ENCODE data around the gene CCDC69.
"Not testable (repeated sequence)": the region's sequence is repeated elsewhere in the genome, so short reads cannot be mapped to it uniquely, and the experiment has no call there.

CCDC69 gene

DNA sequence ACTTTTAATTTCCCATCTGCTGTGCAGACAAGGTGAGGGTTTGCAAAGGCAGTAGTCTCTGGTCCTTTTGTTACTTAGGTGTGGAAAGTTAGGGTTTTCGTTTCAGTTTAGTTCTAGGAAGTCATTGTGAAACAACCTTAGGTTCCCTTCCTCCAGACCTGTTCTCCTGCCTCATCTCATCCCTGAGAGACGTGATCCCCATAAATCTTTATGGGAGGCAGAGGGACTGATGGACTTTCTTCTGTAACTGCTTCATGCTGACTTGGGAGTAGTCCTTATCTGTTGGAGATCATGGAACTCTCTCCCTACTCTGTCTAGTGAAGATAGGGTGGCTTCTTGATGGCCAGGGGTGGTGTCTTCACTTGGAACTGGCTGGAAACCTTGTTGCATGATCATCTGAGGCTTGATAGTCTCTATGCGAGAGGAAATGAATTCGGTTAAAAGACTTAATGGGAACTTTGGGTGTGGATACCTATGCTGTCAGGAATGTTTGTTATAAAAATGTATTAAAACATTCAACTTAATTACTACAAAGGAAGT is 21.9 kb upstream of the CCDC69 start:
- no peak for DNase-seq (ENCODE audit: low read depth in 2 of 2)

DNA sequence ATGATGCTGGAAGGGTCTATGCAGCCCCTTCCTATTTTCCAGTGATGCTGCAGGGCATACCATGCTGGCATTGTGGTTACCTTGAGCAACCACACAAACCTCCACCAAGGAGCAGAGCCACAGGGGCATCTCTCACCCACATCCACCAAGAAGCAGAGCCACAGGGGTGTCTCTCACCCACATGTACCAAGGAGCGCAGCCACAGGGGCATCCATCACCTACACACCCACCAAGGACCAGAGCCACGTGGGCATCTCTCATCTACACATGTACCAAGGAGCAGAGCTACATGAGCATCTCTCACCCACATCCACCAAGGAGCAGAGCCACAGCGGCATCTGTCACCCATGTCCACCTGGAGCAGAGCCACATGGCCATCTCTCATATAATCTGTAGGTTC is 20.3 kb upstream of the CCDC69 start:
- no peak for DNase-seq (ENCODE audit: low read depth in 2 of 2)

DNA sequence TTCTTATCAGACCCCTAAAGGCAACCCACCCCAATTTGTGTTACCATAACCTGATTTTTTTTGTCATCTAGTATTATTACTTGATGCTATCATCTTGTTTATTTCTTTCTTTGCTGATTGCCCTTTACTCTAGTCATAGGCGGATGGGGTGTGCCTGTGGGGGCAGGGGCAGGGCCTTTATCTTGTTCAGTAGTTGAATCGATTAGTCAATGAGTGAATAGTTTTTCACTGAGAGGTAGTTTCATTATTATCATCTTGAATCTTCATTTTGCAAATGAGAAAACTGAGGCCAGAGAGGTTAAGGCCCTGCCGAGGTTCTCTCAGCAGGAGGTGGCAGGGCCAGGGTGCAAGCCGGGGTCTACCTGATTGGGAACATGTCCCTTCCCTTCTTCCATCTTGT is 19.7 kb upstream of the CCDC69 start:
- DNase-seq (ENCODE audit: low read depth in 2 of 2): peak in 1 of 2 donors; percentile 37

DNA sequence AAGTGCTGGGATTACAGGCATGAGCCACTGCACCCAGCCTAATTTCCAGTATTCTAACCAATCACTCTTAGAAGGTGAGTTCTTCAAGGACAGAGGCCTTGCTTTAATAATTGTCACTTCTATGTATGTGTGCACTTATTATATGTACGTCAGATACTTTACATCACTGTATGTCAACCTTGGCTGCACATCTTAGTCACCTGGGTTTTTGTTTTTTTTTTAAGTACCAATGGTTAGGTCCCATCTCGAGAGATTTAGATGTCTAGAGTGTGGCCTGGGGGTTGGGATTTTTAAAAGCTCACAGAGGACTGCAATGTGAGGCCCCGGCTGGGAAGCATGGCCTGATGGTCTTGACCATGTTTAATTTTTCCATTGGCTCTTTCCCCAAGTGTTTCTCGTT is 19.2 kb upstream of the CCDC69 start:
- no peak for DNase-seq (ENCODE audit: low read depth in 2 of 2)

DNA sequence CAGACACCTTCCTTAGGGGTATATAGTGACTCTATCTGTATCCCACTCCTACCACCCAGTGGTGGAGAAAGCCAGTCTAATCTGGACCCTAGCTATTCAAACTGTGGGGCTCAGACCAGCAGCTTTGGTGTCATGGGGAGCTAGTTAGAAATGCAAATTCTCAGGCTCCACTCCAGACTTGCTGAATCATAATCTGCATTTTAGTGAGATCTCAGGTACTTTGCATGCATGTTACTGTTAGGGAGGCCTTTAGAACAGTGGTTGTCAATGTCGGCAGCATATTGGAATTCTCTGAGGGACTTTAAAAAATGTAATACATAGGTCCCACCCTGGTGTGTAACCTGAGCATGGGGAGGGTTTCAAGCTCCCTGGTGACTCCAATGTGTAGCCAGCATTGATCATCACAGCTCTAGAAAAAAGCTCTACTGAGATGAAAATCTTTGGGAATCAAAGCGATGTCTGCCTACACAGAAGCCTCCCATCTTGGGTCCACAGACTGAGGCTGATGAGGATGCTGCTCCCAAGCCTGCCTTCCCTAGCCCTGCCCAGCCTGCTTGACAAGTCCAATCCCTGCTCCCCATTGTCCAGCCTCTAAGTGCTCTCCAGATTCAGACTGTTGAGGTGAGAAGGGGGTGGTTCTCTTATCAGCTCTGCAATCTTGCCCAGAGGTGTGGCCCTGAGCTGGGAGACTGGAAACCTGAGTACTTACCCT is 17.2 kb upstream of the CCDC69 start:
- DNase-seq (ENCODE audit: low read depth in 2 of 2): no peak

DNA sequence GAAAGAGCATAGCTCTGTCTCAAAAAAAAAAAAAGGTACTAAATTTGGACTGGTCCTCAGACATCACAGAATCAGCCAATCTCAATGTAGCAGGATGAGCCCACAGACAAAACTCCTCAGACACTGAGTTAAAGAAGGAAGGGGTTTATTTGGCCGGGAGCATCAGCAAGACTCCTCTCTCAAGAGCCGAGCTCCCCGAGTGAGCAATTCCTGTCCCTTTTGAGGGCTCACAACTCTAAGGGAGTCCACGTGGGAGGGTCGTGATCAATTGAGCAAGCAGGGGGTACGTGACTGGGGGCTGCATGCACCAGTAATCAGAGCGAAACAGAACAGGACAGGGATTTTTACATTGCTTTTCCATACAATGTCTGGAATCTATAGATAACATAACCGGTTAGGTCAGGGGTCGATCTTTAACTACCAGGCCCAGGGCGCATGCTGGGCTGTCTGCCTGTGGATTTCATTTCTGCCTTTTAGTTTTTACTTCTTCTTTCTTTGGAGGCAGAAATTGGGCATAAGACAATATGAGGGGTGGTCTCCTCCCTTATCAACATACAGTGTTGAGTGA is 16.5 kb upstream of the CCDC69 start:
- DNase-seq (ENCODE audit: low read depth in 2 of 2): not testable (repeated sequence)

DNA sequence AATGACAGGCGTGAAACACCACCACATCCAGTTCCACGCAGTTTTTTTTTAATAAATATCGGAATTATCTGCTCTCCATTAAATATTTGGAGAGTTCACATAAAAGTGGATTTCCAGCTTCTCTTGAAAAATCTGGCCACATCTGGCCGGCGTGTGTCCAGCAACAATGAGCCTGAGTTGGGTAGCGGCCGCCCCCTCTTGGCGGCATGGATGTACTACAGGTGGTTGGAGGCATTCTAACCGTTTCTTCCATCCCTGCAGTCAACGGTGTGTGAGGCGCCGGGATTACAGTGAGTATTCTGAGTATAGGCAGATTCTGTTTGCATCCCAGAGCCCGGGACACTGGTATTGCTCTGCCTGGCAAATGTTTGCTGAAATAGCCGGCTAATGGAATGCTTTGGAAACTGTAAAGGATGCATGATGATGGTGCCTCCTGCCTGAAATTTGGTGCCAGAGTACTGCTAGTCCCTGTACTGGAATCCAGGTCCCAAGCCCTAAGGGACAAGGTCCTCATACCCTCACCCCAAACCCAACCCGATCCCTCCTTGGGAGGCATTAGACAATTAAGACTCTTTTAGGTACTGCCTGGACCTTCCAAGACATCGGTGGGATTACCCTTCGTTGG is 15.5 kb upstream of the CCDC69 start:
- DNase-seq (ENCODE audit: low read depth in 2 of 2): peak in 1 of 2 donors; percentile 63

DNA sequence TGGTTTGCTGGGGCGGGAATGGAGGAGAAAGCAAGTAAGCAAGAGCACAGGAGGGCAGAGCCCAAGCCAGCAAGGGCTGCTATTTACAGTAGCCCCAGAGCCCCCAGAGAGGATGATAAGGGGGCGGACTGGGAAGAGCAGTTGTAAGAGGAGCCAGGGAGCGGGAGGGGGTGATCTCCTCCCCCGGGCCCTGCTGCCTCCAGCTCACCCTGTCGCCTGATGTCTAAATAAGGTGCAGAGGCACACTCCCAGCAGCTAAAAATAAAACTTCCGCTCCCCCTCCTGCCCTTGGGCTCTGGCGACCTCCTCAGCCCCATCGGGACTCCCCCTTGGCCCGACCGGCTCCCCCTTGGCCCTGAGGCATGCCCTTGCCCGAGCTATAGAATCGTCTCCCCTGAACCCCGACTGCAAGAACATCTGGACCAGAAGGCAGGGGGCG is 14.4 kb upstream of the CCDC69 start:
- no peak for DNase-seq (ENCODE audit: low read depth in 2 of 2)

DNA sequence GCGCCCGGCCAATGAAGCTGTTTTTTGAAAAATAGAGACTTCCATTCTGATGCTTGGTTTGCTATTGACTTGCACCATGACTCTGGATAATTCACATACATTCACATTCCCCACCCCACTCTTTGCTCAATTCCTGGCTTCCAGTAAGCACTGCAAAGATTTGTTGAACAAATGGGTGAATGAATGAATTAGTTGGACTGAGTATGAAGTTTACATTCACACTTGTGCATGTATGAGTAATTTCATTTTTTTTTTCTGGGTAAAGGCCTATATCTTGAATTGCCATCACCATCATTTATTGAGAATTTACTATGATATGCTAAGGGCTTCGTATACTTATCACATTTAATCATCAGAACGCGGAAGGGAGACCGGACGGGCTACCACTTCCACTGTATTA is 13.8 kb upstream of the CCDC69 start:
- DNase-seq (ENCODE audit: low read depth in 2 of 2): no peak

DNA sequence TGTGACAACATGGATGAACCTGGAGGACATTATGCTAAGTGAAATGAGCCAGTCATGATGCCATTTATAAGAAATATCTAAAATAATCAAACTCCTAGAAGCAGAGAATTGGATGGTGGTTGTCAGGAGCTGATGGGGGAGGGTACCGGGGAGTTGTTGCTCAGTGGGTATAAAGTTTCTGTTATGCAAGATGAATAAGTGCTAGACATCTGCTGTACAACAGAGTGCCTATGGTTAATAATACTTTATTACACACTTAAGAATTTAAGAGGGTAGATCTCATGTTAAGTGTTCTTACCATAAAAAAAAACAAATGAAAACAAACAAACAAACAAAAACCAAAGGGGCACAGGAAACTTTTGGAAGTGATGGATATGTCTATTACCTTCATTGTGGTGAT is 13.0 kb upstream of the CCDC69 start:
- DNase-seq (ENCODE audit: low read depth in 2 of 2): no peak

DNA sequence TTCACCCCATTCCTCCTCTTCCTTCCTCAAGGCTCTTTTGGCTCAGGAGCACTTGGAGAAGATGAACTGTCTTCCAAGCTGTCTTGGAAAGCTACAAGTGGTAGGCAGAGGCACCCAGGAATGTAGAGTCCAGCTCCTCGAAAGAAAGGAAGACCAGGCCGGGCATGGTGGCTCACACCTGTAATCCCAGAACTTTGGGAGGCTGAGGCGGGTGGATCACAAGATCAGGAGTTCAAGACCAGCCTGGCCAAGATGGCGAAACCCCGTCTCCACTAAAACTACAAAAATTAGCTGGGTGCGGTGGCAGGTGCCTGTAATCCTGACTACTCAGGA is 11.3 kb upstream of the CCDC69 start:
- DNase-seq (ENCODE audit: low read depth in 2 of 2): not testable (repeated sequence)

DNA sequence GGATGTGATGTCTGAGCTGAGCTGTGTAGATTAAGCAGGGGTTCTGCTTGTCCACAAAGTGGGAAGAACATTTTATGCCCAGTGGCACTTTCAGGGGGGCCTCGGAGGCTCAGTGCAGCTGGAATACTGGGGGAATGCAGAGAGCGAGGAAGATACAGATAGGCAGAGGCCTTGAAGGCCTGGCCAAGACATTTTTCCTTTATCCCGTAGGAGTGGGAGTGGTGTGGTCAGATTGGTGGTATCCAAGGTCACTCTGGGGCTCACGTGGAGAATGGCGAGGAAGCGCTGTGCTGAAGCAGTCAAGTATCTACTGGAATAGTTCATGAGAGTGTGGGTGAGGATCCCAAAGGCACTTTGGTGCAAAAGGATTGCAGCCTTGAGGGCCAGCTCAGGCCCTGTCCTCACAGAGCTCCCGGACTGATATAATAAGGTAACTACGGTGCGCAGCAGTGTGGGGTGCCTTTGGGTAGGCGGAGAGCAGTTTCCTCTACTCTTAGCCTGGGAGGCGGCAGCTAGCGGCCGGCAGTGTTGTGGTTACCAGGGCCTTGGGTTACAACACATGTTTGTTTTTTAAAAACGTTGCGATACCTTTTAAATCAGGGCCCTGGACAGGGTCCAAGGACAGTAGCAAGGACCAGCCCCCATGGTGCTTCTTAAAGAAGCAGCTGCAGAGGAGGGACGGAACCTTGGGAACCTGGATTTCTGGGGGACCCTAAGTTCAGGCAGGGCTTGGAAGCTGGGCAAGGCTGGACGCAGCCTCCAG is 10.8 kb upstream of the CCDC69 start:
- DNase-seq (ENCODE audit: low read depth in 2 of 2): no peak

DNA sequence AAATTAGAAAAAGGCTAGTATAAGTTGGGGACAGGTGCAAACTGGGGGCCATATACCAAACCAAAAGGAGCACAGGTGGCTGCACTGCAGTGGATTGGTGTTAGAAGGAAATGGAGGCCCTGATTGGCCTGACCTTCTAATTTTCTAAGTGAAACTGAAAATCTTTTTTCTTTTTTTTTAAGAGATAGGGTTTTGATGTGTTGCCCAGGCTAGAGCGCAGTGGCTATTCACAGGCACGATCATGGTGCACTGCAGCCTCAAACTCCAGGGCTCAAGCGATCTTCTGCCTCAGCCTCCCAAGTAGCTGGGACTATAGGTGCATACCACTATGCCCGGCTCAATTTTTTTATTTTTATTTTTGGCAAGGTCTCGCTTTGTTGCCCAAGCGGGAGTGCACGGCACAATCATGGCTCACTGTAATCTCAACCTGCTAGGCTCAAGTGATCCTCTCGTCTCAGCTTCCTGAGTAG is 9.8 kb upstream of the CCDC69 start:
- DNase-seq (ENCODE audit: low read depth in 2 of 2): no peak

DNA sequence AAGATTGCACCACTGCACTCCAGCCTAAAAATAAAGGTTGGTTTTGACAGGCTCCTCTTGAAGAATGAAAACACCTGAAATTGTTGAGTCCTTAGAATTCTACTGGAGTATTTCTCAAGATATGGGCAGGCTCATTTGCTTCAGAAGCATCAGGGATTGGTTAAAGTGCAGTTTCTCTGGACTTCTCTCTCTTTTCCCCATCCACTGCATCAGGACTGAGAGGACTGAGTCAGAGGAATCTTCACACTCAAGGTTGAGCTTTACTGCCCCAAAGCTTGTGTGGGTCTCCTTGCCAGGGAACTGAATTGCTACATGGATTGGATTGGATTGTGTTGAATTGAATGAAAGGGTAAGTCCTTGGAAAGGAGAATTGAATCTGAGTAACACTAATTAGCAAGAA is 7.5 kb upstream of the CCDC69 start:
- DNase-seq (ENCODE audit: low read depth in 2 of 2): no peak

DNA sequence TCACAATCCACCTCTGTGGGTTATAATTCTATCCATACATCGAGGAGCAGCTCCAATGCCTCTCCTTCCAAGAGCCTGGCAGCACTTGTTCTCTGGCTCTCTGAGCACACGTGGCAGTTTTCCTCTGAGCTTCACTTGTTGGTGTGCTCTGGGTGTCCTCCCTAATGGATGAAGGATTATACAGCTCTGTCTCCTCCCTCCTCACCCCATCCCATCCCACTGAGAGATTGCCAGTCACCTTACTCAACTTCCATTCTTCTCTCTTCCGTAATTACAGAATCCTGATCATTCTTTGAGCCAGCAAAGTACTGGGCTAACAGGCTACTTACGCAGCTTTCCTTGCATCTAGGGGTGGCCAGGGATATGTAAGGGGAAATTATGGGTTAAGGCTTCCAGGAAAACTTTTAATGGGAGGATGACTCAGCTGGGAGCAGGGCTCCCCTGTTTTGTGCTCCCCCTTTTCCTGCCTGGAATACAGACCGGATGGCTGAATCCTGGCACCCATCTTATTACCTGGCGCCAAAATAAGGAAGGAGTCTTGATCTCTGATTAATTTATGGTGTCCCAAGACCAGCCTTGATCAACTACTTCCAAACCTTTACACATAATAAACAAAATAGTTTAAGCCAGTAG is 6.3 kb upstream of the CCDC69 start:
- no peak for DNase-seq (ENCODE audit: low read depth in 2 of 2)

DNA sequence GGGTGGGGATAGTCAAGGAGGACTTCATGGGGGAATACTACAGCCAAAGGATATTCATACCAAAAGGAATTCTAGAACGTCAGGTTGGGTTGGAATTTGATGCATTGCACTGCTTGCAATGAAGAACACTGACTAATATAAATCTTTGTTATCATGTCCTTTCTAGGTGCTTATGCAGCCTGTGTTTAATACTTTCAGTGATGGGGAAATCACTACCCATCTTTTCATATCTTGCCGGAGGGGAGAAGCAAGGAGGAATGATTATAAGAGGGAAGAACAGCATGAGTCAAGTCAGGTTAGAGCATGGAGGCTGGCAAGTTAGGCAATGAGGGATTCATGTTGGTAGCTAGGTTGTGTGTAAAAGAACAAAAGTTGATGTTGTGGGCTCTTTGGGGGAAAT is 5.1 kb upstream of the CCDC69 start:
- no peak for DNase-seq (ENCODE audit: low read depth in 2 of 2)

DNA sequence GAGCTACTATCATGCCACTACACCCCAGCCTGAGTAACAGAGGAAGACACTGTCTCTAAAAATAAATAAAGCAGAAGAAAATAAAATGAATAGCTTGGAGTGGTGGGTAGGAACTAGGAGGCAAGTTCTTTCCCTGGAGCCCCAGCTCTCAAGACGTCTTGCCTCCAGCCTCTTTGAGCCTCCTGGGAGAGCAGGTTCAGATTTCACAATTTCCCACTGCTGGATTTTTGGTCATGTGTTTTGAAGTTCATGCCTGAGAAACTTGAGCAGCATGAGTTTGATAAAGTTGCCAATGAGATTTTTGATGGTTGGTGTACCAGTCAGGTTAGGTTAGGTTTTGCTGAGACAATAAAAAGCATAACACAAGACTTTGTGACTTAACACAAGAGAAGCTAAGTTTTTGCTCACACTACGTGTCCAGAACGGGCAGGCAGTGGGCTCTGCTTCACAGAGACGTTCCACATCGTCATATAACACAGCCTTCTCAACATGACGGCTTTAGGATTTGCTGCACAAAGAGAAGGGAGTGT is 4.1 kb upstream of the CCDC69 start:
- no peak for DNase-seq (ENCODE audit: low read depth in 2 of 2)

DNA sequence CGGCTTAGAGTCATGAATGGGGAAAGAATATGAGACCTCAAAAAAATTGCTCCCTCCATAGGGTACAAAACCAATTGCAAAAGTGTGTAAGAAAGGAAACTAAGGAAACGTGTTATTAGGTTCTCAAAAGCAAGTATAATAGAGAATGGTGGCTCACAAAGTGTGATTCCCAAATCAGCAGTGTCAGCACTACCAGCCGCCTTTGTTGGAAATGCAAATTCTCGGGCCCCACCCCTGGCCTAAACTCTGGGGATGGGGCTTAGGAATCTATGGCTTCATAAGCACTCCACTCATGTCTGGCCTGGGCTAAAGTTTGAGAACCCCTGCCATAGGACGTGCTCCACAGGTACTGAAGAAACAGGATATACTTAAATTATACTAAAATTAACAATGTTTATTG is 1.6 kb upstream of the CCDC69 start:
- no peak for DNase-seq (ENCODE audit: low read depth in 2 of 2)

DNA sequence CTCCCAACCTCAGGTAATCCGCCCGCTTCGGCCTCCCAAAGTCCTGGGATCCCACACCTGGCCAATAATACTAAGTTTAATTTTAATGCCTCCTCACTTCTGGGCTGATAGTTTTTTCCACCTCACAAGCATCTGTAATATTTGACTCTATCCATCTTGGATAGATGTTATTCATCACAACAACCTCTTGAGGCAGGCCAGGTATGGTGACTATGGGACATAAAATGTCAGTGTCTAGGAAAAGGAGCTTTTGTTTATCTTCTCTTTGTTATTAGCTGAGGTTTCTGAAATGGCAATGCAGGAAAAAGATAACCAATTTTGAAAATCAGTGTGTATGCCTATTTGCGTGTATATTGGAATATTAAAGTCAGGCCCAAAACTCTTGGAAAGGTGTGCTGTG is 1.2 kb upstream of the CCDC69 start:
- DNase-seq (ENCODE audit: low read depth in 2 of 2): no peak

DNA sequence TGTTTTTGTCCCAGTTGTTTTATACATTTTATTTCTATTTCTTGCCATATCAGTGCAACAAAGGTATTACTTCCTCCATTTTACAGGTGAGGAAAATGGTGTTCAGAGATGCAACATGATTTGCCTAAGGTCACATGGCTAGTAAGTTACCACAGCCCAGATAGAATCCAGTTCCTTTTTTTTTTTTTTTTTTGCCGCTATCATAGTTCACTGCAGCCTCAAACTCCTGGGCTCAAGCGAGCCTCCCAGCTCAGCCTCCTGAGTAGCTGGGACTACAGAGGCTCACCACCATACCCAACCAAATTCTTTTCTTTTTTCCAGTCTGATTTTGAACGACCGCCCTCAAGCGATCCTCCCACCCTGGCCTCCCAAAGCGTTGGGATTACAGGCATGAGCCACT is 480 bp upstream of the CCDC69 start:
- DNase-seq (ENCODE audit: low read depth in 2 of 2): no peak

DNA sequence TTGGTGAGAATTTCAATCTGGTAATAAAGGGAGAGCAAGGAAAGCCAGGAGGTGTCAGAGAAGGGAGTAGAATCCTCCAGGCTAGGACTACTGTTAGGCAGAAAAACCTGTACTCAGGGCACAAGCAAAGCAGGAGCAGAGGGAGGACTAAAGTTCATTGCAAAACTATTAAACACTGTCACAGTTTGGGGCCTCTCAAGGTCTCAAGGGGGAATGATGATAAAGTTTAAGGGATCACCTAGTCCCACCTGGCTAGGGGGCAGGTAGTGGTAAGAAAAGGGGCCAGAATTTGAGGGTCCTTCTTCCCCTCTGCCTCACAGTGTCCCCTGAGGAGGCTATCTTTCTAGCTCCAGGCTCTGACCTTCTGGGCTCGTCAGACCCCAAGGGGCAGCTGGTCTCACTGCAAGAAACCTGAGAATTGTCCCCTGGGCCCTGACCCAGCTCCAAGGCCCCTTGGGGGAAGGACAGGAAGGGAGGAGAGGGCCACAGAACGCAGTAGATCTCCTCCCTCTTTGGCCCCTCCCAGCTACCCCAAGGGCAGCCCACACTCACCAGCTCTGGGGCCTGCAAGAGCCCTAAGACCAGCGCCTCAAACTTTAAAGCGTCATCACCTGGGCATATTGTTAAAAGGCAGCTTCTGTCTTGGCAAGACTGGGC is 974 bp downstream of the CCDC69 start:
- DNase-seq (ENCODE audit: low read depth in 2 of 2): peak in 1 of 2 donors; percentile 33
